Testis (tissue), 2 donors: ENCODE results near the gene NRIP1.

ENCODE experiments used
- POLR2A ChIP-seq: fragments of 450-650 bp; IDR thresholded peaks from one replicate; pipeline ENCODE4 v1.6.1; 2017; ENCODE audit warnings: antibody characterized with exemption, mild to moderate bottlenecking, moderate library complexity
- TF ChIP-seq, protein P1 (sequence below), 3 experiments: fragments of 450-650 bp in 2 of 3; fragments of 200-600 bp in 1 of 3; sonication (generic) in 1 of 3; IDR thresholded peaks; one replicate each; pipeline ENCODE4 v1.5.1; 2016 to 2019; ENCODE audit warnings: antibody characterized with exemption in 3 of 3, mild to moderate bottlenecking in 2 of 3, moderate library complexity in 1 of 3

DNA sequence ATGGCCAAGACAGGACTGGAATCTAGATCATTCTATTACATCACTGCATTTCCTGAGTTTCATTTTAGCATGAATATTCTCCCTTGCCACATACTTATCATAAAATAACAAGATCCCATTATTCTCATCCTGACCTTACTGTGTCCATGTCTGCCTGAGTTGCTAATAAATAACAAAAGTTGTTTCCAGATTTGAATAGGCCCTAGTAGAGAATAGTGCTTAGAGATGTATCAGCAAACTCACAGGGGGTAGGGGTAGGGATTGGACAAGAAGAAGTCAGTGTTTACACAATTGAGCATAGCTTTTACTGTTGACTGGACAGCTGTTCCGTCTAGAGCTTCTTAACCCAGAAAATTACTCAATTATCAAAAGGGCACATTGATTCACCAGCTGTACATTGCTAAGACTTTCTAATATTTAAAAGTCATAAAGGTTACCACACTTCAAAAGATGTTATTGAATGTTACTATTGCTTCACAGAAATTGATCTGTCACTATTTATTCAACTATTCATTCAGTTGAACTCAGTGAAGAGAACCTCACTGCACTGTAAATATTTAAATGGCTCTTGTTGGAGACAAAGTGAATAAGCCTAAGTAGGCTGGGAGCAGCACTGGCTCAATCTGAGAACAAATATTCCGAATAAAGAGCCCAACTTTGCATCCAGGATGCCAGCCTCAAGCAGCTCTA, 121.9 kb downstream of the NRIP1 start:
- TF ChIP-seq, protein P1, sequence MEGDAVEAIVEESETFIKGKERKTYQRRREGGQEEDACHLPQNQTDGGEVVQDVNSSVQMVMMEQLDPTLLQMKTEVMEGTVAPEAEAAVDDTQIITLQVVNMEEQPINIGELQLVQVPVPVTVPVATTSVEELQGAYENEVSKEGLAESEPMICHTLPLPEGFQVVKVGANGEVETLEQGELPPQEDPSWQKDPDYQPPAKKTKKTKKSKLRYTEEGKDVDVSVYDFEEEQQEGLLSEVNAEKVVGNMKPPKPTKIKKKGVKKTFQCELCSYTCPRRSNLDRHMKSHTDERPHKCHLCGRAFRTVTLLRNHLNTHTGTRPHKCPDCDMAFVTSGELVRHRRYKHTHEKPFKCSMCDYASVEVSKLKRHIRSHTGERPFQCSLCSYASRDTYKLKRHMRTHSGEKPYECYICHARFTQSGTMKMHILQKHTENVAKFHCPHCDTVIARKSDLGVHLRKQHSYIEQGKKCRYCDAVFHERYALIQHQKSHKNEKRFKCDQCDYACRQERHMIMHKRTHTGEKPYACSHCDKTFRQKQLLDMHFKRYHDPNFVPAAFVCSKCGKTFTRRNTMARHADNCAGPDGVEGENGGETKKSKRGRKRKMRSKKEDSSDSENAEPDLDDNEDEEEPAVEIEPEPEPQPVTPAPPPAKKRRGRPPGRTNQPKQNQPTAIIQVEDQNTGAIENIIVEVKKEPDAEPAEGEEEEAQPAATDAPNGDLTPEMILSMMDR (IDR thresholded peaks at IDR 0.05): no peak
- TF ChIP-seq POLR2A: no peak
